Ishikawa (cell line): ENCODE measurements around the gene CDADC1.

ENCODE experiments used
- CEBPB ChIP-seq: IDR thresholded peaks from 2 replicates; pipeline ENCODE4 v1.6.1; 2012
- CREB1 ChIP-seq: IDR thresholded peaks from 2 replicates; pipeline ENCODE4 v1.6.1; 2012; ENCODE audit warnings: low read depth
- EP300 ChIP-seq: IDR thresholded peaks from 2 replicates; pipeline ENCODE4 v1.6.1; 2012; ENCODE audit warnings: borderline replicate concordance
- FOXM1 ChIP-seq: IDR thresholded peaks from 2 replicates; pipeline ENCODE4 v1.6.1; 2012; ENCODE audit warnings: low read depth, borderline replicate concordance
- NFIC ChIP-seq: IDR thresholded peaks from 2 replicates; pipeline ENCODE4 v1.6.1; 2012
- RAD21 ChIP-seq: IDR thresholded peaks from 2 replicates; pipeline ENCODE4 v1.6.1; 2012; ENCODE audit warnings: low read depth
- TAF1 ChIP-seq: IDR thresholded peaks from 2 replicates; pipeline ENCODE4 v1.6.1; 2012; ENCODE audit warnings: low read depth, mild to moderate bottlenecking
- TCF12 ChIP-seq: IDR thresholded peaks from 2 replicates; pipeline ENCODE4 v1.6.1; 2012; ENCODE audit warnings: low read depth
- TEAD4 ChIP-seq: IDR thresholded peaks from 2 replicates; pipeline ENCODE4 v1.6.1; 2012
- YY1 ChIP-seq: IDR thresholded peaks from 2 replicates; pipeline ENCODE4 v1.6.1; 2012; ENCODE audit warnings: low read depth
- TF ChIP-seq, protein P1 (sequence below): IDR thresholded peaks from 2 replicates; pipeline ENCODE4 v1.6.1; 2012; ENCODE audit warnings: low read depth, mild to moderate bottlenecking

- no peak for TF ChIP-seq EP300
- TF ChIP-seq, protein P1, sequence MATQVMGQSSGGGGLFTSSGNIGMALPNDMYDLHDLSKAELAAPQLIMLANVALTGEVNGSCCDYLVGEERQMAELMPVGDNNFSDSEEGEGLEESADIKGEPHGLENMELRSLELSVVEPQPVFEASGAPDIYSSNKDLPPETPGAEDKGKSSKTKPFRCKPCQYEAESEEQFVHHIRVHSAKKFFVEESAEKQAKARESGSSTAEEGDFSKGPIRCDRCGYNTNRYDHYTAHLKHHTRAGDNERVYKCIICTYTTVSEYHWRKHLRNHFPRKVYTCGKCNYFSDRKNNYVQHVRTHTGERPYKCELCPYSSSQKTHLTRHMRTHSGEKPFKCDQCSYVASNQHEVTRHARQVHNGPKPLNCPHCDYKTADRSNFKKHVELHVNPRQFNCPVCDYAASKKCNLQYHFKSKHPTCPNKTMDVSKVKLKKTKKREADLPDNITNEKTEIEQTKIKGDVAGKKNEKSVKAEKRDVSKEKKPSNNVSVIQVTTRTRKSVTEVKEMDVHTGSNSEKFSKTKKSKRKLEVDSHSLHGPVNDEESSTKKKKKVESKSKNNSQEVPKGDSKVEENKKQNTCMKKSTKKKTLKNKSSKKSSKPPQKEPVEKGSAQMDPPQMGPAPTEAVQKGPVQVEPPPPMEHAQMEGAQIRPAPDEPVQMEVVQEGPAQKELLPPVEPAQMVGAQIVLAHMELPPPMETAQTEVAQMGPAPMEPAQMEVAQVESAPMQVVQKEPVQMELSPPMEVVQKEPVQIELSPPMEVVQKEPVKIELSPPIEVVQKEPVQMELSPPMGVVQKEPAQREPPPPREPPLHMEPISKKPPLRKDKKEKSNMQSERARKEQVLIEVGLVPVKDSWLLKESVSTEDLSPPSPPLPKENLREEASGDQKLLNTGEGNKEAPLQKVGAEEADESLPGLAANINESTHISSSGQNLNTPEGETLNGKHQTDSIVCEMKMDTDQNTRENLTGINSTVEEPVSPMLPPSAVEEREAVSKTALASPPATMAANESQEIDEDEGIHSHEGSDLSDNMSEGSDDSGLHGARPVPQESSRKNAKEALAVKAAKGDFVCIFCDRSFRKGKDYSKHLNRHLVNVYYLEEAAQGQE, result no peak
- TF ChIP-seq TCF12, result no peak
- TF ChIP-seq CREB1, result no peak
- no peak for TF ChIP-seq RAD21
- TF ChIP-seq CEBPB, result no peak
- TF ChIP-seq TEAD4, result no peak
- TF ChIP-seq FOXM1, result no peak
- TF ChIP-seq TAF1, result no peak
- no peak for TF ChIP-seq NFIC
- TF ChIP-seq YY1, result no peak
These were observed 11.9 kb downstream of the CDADC1 start for GRCh38 chr13:49259586-49259985.
